HepG2 (cell line): ENCODE measurements around the gene SEMA4B. TPM values are rescaled to one million over a fixed set of nuclear protein-coding genes. Genes with fewer than 3 reads are reported as not detected.
A peak's percentile ranks its signal among the peaks of the same experiment; 100 is the strongest.

ENCODE experiments used
- ATAC-seq: fragments of 200-7000 bp; cut with Tn5 transposase; 3 replicates; pipeline ENCODE4 v1.9.1; 2020; ENCODE audit warnings: mild to moderate bottlenecking, moderate library complexity
- BruUV-seq: library from RNA; stranded (reverse); fragments of 400-500 nt; replicated peaks from 2 replicates; lab custom pipeline; 2021; lab: Mats Ljungman, UMichigan
- CTCF ChIA-PET: fragments of 300-600 bp; formaldehyde crosslinking; extraction: SDS; loops from one replicate; lab custom pipeline; 2021; ENCODE audit warnings: low total read pairs, inconsistent platforms, low intra/inter-chr PET ratio; lab: Yijun Ruan, JAX
- POLR2A ChIA-PET: fragments of 350-600 bp; sonication (Branson Sonifier 250); formaldehyde crosslinking; loops from one replicate; lab custom pipeline; 2020; ENCODE audit warnings: antibody characterized with exemption, inconsistent platforms; lab: Yijun Ruan, JAX
- DNase-seq: peaks from one replicate; pipeline ENCODE4 v3.0.0-alpha.2; 2015; ENCODE audit warnings: low spot score
- FAIRE-seq: peaks from 3 replicates; lab custom pipeline; 2011; peaks lifted over from hg19 to GRCh38; lab: Jason Lieb, UNC
- H2AFZ ChIP-seq: one replicate; pipeline ENCODE4 v1.6.1; 2011; ENCODE audit warnings: low read length, inconsistent platforms
- H3K27ac ChIP-seq: fragments of 300-600 bp; 3 replicates; pipeline ENCODE4 v1.8.0; 2011; ENCODE audit warnings: mixed run types, mild to moderate bottlenecking, mixed read lengths, low read length, inconsistent platforms; ENCODE audit not compliant: insufficient read depth; ENCODE audit errors: extremely low read length
- H3K27me3 ChIP-seq, 2 experiments: fragments of 200-600 bp in 1 of 2; 2 replicates in 1 of 2; 3 replicates in 1 of 2; pipeline versions ENCODE4 v1.6.0 to v1.8.0; 2011; ENCODE audit warnings: low read length in 2 of 2, mild to moderate bottlenecking in 2 of 2, moderate library complexity in 2 of 2, inconsistent platforms in 1 of 2; ENCODE audit not compliant: insufficient read depth in 2 of 2, control insufficient read depth in 1 of 2
- H3K36me3 ChIP-seq, 2 experiments: fragments of 200-600 bp in 1 of 2; replicated peaks in 1 of 2; 2 replicates in 1 of 2; 3 replicates in 1 of 2; pipeline versions ENCODE4 v1.5.1 to v1.8.0; 2011; ENCODE audit warnings: low read length in 2 of 2, inconsistent platforms in 1 of 2; ENCODE audit not compliant: insufficient read depth in 2 of 2, control insufficient read depth in 1 of 2
- H3K4me1 ChIP-seq: 2 replicates; pipeline ENCODE4 v1.5.1; 2012; ENCODE audit warnings: low read length, inconsistent platforms; ENCODE audit not compliant: insufficient read depth
- H3K4me2 ChIP-seq: 2 replicates; pipeline ENCODE4 v1.6.0; 2011; ENCODE audit warnings: low read depth, low read length, inconsistent platforms
- H3K4me3 ChIP-seq, 3 experiments: fragments of 200-600 bp in 1 of 3; sonication (generic), shearing (Covaris generic) in 1 of 3; replicated peaks in 1 of 3; 2 replicates each; pipeline ENCODE4 v1.5.1; 2011 to 2016; ENCODE audit warnings: low read length in 3 of 3, inconsistent platforms in 2 of 3, low read depth in 2 of 3, mild to moderate bottlenecking in 2 of 3, control low read depth in 1 of 3, mixed read lengths in 1 of 3; ENCODE audit not compliant: insufficient read depth in 1 of 3
- H3K79me2 ChIP-seq: one replicate; pipeline ENCODE4 v1.6.1; 2011; ENCODE audit warnings: low read length, inconsistent platforms; ENCODE audit not compliant: insufficient read depth
- H3K9ac ChIP-seq: 2 replicates; pipeline ENCODE4 v1.6.0; 2011; ENCODE audit warnings: mild to moderate bottlenecking, low read depth, low read length, inconsistent platforms; ENCODE audit not compliant: insufficient read depth
- H3K9me3 ChIP-seq: 2 replicates; pipeline ENCODE4 v1.5.1; 2012; ENCODE audit warnings: mild to moderate bottlenecking, low read length
- H4K20me1 ChIP-seq: 2 replicates; pipeline ENCODE4 v1.6.0; 2011; ENCODE audit warnings: inconsistent platforms, mild to moderate bottlenecking, low read length, moderate library complexity; ENCODE audit not compliant: insufficient read depth
- ASH2L ChIP-seq: fragments of 300-600, 200-600 bp; sonication (generic); IDR thresholded peaks from 2 replicates; pipeline ENCODE4 v1.7.0; 2017; ENCODE audit warnings: low read depth, mild to moderate bottlenecking, moderate library complexity, mixed read lengths, low read length; ENCODE audit not compliant: insufficient read length
- DDIT3 ChIP-seq: sonication (generic); formaldehyde crosslinking; IDR thresholded peaks from 2 replicates; pipeline ENCODE4 v1.4.0; 2020; ENCODE audit warnings: mild to moderate bottlenecking, missing genetic modification reagents
- MAFF ChIP-seq: IDR thresholded peaks from 2 replicates; pipeline ENCODE4 v1.6.1; 2011; ENCODE audit warnings: low read depth, low read length, improper control_type of control experiment
- SMAD3 ChIP-seq: sonication (generic); formaldehyde crosslinking; IDR thresholded peaks from 2 replicates; pipeline ENCODE4 v1.4.0; 2020; ENCODE audit warnings: missing genetic modification reagents
- ZNF136 ChIP-seq: sonication (generic); formaldehyde crosslinking; IDR thresholded peaks from 2 replicates; pipeline ENCODE4 v1.8.1; 2022; ENCODE audit warnings: low read depth, mild to moderate bottlenecking, moderate library complexity, missing genetic modification reagents
- WGBS: methylation state at CpG from one replicate; pipeline ENCODE4 v1.1.6; 2017; ENCODE audit warnings: low lambda C conversion rate; 5-methylcytosine and 5-hydroxymethylcytosine counted together
- in situ Hi-C: cut with HindIII; loops from 2 replicates; pipeline ENCODE4 v1.10.0; 2017; ENCODE audit warnings: low pct_unique_long_range_greater_than_20kb; ENCODE audit not compliant: extremely low pct_ligation_motif_present
- intact Hi-C: fragments of 100-400 bp; cut with micrococcal nuclease; formaldehyde crosslinking; loops from one replicate; pipeline ENCODE4 v1.10.0; 2022; ENCODE audit not compliant: unreplicated experiment
- polyA plus RNA-seq, 8 experiments: library from polyadenylated mRNA; depleted of rRNA in 3 of 8; stranded (reverse) in 7 of 8; unstranded in 1 of 8; fragments of >200 nt; fragmentation: Illumina TruSeq in 4 of 8; extraction: Trizol in 4 of 8; gene quantifications; 2 replicates each; pipeline versions ENCODE4 v1.2.1 to v1.2.3, GENCODE V29; 2011 to 2016; ENCODE audit warnings: low read depth in 4 of 8, missing spikeins in 1 of 8, mixed read lengths in 1 of 8; ENCODE audit not compliant: insufficient read depth in 1 of 8
- total RNA-seq, 5 experiments: library from RNA; depleted of rRNA; stranded (reverse); fragments of >200 nt; fragmentation: Illumina TruSeq; extraction: Trizol; gene quantifications; 2 replicates each; pipeline ENCODE4 v1.2.3, GENCODE V29; 2016; ENCODE audit warnings: low read depth in 1 of 5

The SEMA4B gene
- total and polyA plus RNA-seq, 2 of the 13 experiments (the other 11 are each of a cell fraction or from before 2014, with no cell fraction given): 2.1 to 17.0 TPM

GRCh38 chr15:90192961-90193786 is 8.0 kb upstream of the SEMA4B start (continued):
- no peak for TF ChIP-seq ZNF136 (CRISPR knock-in tag)

DNA sequence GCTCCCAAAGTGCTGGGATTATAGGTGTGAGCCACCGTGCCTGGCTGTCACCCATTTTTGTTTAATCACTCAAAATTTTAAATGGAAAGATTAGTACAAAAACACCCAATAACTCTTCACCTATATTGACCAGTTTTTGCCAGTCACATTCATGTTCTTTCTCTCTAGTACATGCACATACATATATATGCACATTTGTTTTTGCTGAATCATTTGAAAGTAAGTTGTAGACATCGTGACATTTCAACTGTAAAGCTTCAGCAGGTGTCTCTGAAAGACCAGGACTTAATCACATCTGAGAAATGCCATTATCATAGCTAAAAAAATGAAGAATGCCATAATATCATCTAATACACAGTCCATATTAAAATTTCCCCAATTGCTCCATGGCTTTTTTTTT is 6.5 kb upstream of the SEMA4B start:
- in situ Hi-C loops: no loop called here

More for the DNA sequence above, 6.5 kb upstream of the SEMA4B start:
- POLR2A ChIA-PET: no interaction called here
- Histone ChIP-seq H3K4me2 (no peak overlapping the region), H3K27ac (no peak overlapping the region), H3K9ac (no peak overlapping the region), H2AFZ (no peak overlapping the region), H3K79me2 (no peaks in the 10 kb centered on the region), H3K36me3 (no peaks in the 10 kb centered on the region), H3K27me3 (no peaks in the 10 kb centered on the region), H4K20me1 (no peaks in the 10 kb centered on the region), H3K4me1 (peaks cover 36% of the 10 kb centered on the region), H3K9me3 (no peaks in the 10 kb centered on the region), H3K4me3 (no peak overlapping the region)
- TF ChIP-seq DDIT3 (CRISPR knock-in tag) (no peak), MAFF (0 out of 2 replicates have a peak, but pooled peaks have one; percentile 28), ASH2L (no peak), SMAD3 (no peak)
- CTCF ChIA-PET: no interaction called here
- ATAC-seq (no peak), DNase-seq (no peak), FAIRE-seq (no peak)
- BruUV-seq: no TSS peak
- WGBS: 100% methylated on average over 2 of the region's 2 CpGs
- intact Hi-C loops: no loop called here
